ENCODE measurements around the gene GABARAPL1.
"Not testable (repeated sequence)": the region's sequence is repeated elsewhere in the genome, so short reads cannot be mapped to it uniquely, and the experiment has no call there.

Gene GABARAPL1

DNA sequence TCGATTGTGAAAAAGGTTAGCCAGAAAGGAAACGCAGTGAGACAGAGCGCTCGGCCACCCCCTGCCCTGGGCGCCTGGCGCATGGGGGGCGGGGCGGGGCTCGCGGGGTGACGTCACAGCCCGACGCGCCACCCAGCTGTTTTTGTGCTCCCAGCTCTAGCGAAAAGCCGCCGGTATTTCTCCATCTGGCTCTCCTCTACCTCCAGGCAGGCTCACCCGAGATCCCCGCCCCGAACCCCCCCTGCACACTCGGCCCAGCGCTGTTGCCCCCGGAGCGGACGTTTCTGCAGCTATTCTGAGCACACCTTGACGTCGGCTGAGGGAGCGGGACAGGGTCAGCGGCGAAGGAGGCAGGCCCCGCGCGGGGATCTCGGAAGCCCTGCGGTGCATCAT lies at the start of gene GABARAPL1:
TSS of gene GABARAPL1 (plus strand) at position 139 of the 393 bp plus-strand sequence. CDS start at position 392, 253 bp downstream.
- peak; percentile 70 for DNase-seq

DNA sequence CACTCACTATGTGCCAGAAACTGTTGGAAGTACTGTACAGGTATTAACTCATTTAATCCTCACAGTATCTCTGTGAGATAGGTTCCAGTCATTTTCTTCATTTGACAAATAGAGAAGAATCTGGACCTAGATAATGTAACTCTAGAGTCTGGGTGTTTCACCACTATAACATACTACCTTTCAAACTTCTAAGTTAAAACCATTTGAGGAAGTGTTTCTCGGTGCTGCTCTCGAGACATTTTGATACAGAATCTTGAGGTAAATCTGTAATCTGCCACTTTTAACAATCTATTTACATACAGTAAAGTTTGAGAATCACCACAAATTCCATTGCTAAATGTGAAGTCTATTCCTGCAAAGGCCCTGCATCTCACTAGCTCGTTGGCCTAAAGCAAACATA lies 49.6 kb upstream of the GABARAPL1 start:
- DNase-seq, result no peak

DNA sequence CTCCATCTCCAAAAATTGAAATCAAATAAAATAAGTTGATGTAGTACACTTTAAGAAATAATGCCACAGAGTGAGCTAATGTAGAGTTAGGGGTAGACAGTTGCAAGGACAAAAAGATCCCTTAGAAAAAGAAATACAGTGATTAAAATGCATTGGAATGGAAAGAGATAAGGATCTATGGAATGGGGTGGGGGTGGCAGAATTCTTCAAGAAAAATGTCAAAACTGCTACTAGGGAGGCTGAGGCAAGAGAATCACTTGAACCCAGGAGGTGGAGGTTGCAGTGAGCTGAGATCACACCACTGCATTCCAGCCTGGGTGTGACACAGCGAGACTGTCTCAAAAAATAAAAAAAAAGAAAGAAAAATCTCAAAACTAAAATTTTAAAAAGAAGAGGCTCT lies 47.3 kb upstream of the GABARAPL1 start:
- no peak for DNase-seq

DNA sequence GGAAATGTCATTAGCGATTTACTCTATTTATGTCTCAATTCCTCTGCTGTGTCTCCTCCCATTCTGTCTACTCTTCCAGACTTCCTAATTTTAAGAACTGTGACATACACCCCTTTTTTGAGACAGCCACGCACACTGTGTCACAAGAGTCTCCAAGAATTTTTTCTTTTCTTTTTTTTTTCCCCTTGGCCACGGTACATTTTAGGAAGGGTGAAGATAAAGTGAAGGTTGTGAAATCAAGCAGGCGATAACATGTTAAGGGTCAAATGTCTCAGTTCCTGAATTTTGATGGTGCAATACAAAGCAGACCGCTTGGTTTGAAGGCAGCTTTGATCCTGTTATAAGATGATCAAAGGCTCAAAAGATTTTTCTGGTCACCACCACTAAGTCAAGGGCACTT lies 45.1 kb upstream of the GABARAPL1 start:
- no peak for DNase-seq

DNA sequence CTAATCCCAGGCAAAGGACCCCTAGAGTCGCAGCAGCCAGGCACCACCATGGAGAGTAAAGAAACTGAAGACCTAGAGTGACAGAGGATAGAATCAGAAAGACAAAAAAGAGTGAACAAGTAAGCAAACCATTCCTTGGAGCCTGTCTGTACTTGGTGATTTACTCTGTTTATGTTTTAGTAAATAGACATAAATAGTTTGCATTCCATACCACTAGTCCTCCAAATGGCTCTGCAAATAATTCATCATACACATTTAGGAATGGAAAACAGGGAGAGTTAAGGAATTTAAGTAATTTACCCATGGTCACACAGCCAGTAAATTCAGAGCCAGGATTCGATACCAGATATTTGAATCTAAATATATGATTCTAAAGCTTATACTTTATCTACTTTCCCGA lies 43.6 kb upstream of the GABARAPL1 start:
- no peak for DNase-seq

DNA sequence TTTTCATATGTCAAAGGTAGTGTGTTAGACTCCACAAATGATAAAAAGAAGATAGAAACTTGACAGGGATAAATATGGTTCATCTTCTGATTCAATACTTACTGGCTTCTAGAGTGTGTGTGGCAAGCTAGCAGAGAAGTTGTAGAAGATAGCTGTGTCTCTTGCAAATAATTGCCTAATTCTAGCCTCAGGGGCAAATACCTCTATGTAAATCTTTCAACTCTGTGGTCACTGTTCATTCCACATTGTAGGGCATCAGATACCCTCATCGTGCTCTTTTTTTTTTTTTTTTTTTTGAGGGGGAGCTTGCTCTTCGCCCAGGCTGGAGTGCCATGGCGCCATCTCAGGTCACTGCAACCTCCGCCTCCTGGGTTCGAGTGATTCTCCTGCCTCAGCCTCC lies 42.5 kb upstream of the GABARAPL1 start:
- DNase-seq, result no peak

DNA sequence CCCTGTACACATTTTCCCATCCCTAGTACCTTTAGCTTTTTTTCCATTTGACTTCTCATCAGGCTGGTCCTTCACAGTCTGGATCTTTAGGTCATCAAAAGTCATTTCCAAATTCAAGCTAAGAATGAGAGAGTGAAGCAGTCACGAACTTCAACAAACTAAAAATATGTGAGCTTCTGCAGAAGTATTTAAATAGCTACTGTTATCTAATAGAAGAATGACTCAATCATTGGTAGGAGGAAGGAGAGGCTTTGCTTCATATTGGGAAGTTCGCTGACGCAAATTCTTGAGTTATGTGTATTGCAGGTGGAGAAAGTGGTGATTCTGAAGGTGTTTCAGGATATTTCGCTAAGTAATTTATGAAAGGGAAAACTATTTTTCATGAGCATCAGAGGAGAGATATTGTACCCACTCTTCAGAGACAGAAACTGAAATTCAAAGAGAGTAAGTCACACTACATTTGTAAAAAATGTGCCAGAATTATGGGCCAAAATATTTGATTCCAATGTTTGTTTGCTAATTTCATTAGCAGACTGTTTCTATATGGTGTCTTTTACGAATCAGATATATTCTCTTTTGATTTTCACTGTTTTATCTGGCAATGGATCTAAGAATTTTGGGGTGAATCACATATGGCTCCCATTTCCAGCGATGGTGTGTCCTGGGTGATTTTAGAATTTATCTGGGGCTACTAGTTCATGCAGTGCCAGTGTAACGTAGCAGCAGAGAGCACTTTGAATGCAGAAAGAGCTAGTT lies 40.5 kb upstream of the GABARAPL1 start, which contains the start of gene OLR1:
TSS of gene OLR1 (minus strand) at position 160 of the 756 bp plus-strand sequence. CDS start at position 105, 55 bp downstream.
- no peak for DNase-seq

DNA sequence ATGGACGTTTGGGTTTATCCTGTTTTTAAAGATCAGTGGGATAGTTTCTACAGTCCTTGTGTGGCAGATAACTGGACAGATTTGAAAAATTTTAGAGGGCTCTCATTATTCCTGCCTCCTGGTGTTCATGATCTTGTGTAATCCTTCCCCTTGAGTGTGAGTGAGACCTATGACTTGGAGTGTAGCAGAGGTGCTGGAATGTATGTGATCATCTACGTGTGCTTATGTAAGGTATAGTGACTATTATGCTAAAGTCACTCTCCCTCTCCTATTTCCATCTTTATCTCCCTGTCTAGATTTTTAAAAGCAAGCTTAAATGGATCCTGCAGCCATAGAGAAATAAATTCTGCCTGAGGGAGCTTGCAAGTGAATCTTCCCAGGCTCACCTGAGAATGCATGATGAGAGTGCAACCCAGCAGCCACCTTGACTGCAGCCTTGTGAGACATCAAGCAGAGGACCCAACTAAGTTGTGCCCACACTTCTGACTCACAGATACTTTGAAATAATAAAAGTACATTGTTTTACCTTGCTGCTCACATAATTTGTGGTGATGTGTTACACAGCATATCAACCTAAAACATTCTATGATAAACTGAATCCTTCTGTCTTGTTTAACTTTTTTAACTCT lies 37.6 kb upstream of the GABARAPL1 start:
- no peak for DNase-seq

DNA sequence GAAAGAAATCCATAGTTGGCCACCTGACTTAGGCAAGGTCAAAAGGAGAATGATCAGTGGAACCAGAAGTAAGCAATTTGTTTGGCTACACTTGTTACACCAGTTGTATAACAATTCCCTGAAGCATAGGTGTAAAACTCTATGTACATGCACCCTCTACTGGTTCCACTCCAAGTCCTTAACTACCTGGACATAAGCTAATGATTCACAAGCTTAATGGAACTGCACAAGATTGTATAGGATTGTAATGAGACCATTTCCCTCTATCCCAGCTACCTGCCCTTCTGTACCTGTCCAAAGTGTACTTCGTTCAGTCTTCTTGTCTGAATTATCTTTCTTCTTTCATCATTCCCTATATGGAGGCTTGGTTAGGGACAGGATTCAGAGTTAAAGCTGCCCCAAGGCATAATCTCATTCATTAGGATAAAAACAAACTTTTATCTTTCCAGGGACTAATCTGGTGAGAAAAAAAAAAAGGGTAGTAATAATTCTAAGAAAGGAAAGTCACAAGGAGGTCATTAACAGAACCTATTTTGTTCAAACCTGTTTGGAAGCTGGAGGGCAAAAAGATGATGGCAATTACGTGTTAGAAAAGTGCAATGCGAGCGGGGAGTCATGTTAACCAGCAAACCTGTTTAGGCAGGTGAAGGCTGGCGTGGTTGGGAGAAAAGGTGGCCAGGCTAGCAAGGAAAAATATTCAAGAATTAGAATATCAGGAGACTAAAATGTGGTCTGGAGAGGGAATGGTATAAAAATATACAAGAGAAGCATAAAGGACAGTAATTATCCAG lies 36.6 kb upstream of the GABARAPL1 start:
- no peak for DNase-seq

DNA sequence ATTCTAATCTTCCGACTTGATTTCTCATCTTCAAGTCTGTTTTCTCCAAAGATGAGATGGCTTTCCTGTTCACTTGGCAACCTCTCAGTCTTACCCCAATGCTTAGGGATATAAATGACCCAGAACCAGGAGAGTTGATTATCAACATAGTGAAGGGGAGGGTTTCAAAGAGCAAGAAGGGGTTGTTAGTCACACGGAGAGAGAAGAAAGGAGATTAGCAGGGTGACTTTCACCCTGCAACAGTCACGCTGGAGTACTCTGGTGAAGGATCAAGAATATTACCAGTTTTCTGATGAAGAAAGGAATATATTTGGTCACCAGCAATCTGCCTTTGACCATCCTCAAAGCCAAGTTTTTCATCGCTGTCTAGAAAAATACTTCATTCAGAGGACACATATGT lies 33.9 kb upstream of the GABARAPL1 start, which contains the start of gene TMEM52B:
TSS of gene TMEM52B (plus strand) at position 212 of the 400 bp plus-strand sequence. CDS start 543 bp downstream, outside the sequence.
- DNase-seq, result no peak

DNA sequence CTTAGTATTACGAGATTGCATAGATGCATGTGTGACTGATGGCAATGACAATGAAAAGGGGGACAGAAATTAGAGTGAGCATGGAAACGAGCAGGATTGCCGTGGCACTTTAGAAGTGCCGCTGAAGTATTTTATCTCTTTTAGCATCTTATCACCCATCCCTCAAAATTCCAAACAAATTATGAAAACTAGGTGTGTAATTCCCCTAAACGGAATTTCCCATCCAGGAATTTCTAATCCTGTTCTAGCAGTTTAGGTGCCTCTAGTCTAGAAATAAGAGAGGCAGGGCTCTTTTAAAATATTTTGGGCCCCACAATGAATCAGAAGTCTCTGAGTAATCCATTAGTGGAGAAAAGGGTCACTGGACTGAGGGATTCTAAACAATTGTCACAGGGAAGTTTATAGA lies 32.9 kb upstream of the GABARAPL1 start:
- DNase-seq, result no peak

DNA sequence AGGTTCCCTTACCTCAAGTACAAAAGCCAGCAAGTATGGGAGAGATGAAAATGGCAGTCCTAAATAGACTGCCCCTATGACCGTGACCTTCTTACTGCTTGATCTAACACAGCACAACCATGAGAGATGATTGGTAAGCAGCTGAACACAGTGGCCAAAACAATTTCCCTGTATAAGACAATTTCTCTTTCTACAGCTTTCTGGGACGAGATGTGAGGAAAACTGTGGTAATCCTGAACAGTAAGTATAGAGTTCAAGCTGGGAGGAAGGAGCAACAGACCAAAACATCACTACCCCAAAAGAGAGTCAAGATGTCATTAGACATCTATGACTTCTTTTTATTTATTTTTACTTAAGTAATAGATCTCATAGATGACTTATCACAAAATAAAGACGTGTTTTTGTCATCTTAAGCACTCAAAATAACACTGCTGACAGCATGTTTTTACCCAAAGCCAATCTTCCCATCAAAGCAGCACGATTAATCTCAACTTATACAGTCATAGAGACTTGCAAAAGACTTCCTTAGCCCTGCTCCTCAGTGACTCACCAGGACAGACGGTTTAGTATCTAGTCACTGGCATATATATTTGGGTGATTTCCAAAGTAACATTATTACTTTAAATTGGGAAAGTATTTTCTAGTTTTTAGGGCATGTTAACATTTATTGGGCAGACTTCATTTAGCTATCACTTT lies 30.2 kb upstream of the GABARAPL1 start:
- no peak for DNase-seq

DNA sequence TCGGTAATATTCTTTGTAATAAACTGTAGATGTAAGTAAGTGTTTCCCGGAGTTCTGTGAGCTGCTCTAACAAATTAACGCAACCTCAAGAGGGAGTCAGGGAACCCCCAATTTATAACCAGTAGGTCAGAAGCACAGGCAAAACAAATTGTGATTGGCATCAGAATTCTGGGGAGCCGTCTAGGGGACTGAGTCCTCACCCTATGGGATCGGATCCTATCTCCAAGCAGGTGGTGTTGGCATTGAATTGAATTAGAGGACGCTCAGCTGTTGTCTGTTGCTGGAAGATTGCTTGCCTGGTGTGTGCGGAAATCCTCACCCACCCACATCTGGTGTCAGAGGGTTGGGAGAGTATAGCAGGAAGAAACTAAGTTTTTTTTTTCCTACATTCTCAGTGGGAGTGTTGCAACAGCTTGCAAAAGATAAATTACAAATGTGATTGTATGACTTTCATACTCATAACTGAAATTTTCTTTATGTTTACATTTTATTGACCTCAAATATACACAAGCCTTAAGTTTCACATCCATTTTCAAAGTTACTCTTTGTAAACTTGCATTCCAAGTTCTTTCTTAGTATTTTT lies 28.3 kb upstream of the GABARAPL1 start:
- no peak for DNase-seq

DNA sequence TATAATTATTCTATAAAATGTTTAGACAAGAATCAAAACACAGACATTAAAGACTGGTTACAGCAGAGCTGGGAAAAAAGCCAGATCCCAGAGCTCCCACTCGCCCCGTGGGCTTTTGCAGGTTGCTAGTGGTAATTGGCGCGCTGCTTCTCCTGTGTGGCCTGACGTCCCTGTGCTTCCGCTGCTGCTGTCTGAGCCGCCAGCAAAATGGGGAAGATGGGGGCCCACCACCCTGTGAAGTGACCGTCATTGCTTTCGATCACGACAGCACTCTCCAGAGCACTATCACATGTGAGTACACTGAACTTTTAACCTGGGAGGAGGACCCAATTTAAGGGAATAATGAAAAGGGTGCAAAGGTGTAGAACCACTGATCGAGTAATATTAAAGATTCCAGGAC lies 26.4 kb upstream of the GABARAPL1 start:
- no peak for DNase-seq

DNA sequence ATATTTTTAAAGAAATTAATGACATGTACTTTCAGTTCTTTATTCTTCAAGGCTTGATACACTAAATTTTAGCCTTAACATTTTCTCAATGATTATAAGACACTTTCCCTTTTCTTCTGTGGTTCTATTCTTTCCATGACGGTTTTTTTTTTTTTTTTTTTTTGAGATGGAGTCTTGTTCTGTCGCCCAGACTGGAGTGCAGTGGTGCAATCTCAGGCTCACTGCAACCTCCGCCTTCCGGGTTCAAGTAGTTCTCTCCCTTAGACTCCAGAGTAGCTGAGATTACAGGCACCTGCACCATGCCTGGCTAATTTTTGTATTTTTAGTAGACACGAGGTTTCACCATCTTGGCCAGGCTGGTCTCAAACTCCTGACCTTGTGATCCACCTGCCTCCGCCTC lies 25.7 kb upstream of the GABARAPL1 start:
- DNase-seq, result not testable (repeated sequence)

DNA sequence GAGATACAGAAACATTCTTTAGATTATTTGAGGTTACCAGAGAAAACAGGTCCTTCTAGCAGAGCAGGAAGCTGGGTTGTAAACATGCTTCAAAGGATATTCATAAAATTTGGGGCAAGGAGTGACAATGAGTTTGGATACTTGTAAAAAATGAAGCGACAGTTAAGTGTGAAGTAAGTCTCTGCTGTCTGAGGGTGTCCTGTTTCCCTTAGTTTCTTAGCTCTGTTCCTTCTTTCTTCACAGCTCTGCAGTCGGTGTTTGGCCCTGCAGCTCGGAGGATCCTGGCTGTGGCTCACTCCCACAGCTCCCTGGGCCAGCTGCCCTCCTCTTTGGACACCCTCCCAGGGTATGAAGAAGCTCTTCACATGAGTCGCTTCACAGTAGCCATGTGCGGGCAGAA lies 23.0 kb upstream of the GABARAPL1 start:
- no peak for DNase-seq

DNA sequence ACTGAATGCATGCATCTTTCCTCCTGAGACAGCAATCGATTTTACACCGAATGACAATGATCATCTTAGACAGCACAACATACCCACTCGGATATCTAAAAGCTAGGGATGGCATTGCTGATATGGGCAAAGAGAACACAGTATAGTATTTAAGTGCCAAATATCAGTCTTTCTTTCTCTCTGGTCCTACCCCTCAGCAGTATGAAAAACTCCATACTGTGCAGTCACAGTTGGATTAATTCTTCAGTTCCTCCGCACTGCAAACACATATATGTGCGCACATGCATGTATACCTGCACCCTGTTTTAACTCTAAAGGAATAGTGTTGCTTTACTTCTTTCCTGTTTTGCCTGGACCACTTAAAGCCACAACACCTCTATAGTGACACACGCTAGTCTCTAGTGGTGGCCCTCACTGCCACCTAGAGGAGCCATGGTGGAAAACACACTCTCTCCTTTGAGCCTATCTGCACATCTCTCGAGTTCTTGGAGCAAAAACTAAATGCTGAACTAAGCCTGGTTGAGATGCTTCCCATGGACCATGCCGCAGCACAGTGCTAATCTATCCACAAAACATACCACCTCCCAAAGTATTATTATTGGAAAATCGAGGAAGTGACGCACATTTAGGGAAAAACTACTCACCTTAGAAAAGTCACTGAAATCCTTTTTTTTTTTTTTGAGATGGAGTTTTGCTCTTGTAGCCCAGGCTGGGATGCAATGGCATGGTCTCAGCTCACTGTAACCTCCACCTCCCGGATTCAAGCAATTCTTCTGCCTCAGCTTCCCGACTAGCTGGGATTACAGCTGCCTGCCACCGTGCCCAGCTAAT lies 21.9 kb upstream of the GABARAPL1 start:
- DNase-seq, result peak; percentile 48

DNA sequence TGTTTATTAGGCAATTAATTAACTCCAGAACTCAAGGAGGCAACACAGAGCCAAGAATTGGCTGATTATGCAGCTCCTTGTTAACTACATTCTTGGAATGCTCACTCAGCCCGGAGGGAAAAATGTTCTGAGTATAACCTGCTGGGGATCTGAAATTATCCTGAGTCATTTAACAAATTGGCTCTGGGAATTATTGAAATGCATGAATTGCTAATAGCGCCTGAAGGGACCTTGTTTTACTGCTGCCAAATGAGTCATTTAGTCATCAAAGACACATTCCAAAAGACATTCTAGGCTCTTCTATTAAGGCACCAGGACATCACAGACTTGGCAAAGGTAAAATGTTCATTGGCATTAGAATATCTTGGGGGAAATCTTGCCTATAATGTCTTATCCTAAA lies 20.8 kb upstream of the GABARAPL1 start:
- no peak for DNase-seq

DNA sequence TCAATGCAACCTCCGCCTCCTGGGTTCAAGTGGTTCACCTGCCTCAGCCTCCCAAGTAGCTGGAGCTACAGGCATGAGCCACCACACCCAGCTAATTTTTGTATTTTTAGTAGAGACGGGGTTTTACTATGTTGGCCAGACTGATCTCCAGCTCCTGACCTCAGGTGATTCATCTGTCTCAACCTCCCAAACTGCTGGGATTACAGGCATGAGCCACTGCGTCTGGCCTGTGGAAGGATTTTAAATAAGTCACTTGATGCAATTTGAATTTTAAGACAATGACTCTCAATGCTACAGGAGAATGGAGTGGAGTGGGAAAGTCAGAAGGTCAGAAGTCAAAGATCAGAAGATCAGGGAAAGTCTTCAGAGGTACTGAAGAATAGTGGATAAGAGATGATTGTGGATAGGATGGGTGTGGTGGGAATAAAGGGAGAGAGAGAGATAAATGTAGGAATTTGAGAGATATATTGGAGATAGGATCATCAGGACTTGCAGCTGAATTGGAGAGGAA lies 18.5 kb upstream of the GABARAPL1 start:
- DNase-seq, result no peak

DNA sequence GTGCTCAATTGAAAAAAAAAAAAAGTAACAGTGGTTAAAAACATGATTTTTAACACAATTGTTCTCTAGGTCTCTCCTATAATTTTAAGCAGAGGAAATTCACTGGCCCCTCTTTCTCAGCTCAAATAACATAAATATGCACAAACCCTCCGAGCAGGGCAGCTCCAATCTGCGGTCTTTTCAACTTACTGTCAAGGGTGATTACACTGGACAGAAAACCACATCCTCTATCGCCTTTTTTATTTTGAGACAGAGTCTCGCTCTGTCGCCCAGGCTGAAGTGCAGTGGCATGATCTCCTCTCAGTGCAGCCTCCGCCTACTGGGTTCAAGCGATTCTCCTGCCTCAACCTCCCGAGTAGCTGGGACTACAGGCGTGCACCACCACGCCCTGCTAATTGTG lies 16.5 kb upstream of the GABARAPL1 start:
- no peak for DNase-seq

DNA sequence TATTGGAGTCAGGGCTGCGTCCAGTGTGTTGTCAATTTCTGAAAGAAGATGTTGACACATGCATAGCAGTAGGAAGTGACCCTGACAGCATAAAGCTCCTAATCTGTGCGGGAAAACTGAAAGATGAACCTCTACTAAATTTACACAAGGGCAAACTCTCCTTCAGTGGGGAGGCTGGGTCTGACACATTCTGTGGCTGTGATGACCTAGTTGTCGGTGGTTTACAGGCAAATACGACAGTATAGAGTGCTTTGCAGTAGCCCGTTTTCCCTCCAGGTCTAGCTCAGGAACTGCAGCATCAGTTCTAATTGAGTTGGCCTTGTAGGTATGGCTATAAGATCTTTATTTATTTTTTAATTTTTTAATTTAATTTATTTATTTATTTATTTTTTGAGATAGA lies 14.8 kb upstream of the GABARAPL1 start:
- no peak for DNase-seq

Measured in NCI-H2029 (cell line).